Measurements from ENCODE around the gene MCC.

The MCC gene

GRCh38 chr5:113125371-113125770 lies 362.9 kb downstream of the MCC start:
- no peak for DNase-seq

GRCh38 chr5:113124914-113125313 lies 363.3 kb downstream of the MCC start:
- no peak for DNase-seq

GRCh38 chr5:113124265-113124664 lies 364.0 kb downstream of the MCC start:
- no peak for DNase-seq

GRCh38 chr5:113123618-113124017 lies 364.6 kb downstream of the MCC start:
- no peak for DNase-seq

GRCh38 chr5:113122053-113122452 lies 366.2 kb downstream of the MCC start:
- no peak for DNase-seq

GRCh38 chr5:113119246-113119924 lies 368.9 kb downstream of the MCC start:
- no peak for DNase-seq

- no peak for DNase-seq
Observed at GRCh38 chr5:113118765-113119164, 369.5 kb downstream of the MCC start.

- no peak for DNase-seq
Observed at GRCh38 chr5:113118298-113118697, 370.0 kb downstream of the MCC start.

- no peak for DNase-seq
Observed at GRCh38 chr5:113117543-113118115, 370.6 kb downstream of the MCC start.

- no peak for DNase-seq
Observed at GRCh38 chr5:113115956-113116355, 372.3 kb downstream of the MCC start.

- DNase-seq = no peak
Observed at GRCh38 chr5:113115061-113115460, 373.2 kb downstream of the MCC start.

- no peak for DNase-seq
Observed at GRCh38 chr5:113114559-113114958, 373.7 kb downstream of the MCC start.

- no peak for DNase-seq
Observed at GRCh38 chr5:113112435-113112834, 375.8 kb downstream of the MCC start.

- DNase-seq = no peak
Observed at GRCh38 chr5:113110117-113110516, 378.1 kb downstream of the MCC start.

GRCh38 chr5:113109344-113109743 lies 378.9 kb downstream of the MCC start:
- DNase-seq = no peak

- no peak for DNase-seq
Observed at GRCh38 chr5:113108485-113108884, 379.8 kb downstream of the MCC start.

- DNase-seq = no peak
Observed at GRCh38 chr5:113106821-113107220, 381.4 kb downstream of the MCC start.

- no peak for DNase-seq
Observed at GRCh38 chr5:113105693-113106280, 382.5 kb downstream of the MCC start.

- no peak for DNase-seq
Observed at GRCh38 chr5:113103330-113103729, 384.9 kb downstream of the MCC start.

- DNase-seq = no peak
Observed at GRCh38 chr5:113102121-113102531, 386.1 kb downstream of the MCC start.

- no peak for DNase-seq
Observed at GRCh38 chr5:113100981-113101380, 387.3 kb downstream of the MCC start.

- no peak for DNase-seq
Observed at GRCh38 chr5:113099822-113100221, 388.4 kb downstream of the MCC start.

GRCh38 chr5:113098378-113098777 lies 389.9 kb downstream of the MCC start:
- DNase-seq = no peak

- no peak for DNase-seq
Observed at GRCh38 chr5:113095831-113096230, 392.4 kb downstream of the MCC start.

GRCh38 chr5:113093558-113093957 lies 394.7 kb downstream of the MCC start:
- no peak for DNase-seq
